Left lung (tissue), 10 donors: ENCODE results near the gene CYREN. TPM values are rescaled to one million over a fixed set of nuclear protein-coding genes. Genes with fewer than 3 reads are reported as not detected.

Experiments used
- ATAC-seq: fragments of 200-7000 bp; cut with Tn5 transposase; one replicate; pipeline ENCODE4 v1.9.1; 2020; ENCODE audit warnings: moderate library complexity
- DNase-seq, 4 donors: peaks; one replicate each; pipeline ENCODE4 v3.0.0-alpha.2; 2013 to 2020
- H3K27ac ChIP-seq, 2 donors: fragments of 200-600 bp; sonication (generic) in 1 of 2; one replicate each; pipeline versions ENCODE4 v1.5.0 to v1.8.0; 2020 to 2021
- H3K27me3 ChIP-seq, 2 donors: fragments of 200-600 bp; sonication (generic) in 1 of 2; one replicate each; pipeline versions ENCODE4 v1.5.0 to v1.8.0; 2020 to 2021
- H3K36me3 ChIP-seq, 2 donors: fragments of 200-600 bp; sonication (generic) in 1 of 2; one replicate each; pipeline versions ENCODE4 v1.5.0 to v1.8.0; 2020 to 2021
- H3K4me1 ChIP-seq, 2 donors: fragments of 200-600 bp; one replicate each; pipeline ENCODE4 v1.8.0; 2021
- H3K4me3 ChIP-seq, 2 donors: fragments of 200-600 bp; sonication (generic) in 1 of 2; one replicate each; pipeline versions ENCODE4 v1.5.0 to v1.8.0; 2020 to 2021; ENCODE audit warnings: mild to moderate bottlenecking in 1 of 2
- H3K9me3 ChIP-seq, 2 donors: fragments of 200-600 bp; sonication (generic) in 1 of 2; one replicate each; pipeline versions ENCODE4 v1.5.0 to v1.8.0; 2020 to 2021
- CTCF ChIP-seq, 2 donors: fragments of 200-600 bp; sonication (generic) in 1 of 2; IDR thresholded peaks; one replicate each; pipeline versions ENCODE4 v1.5.0 to v1.8.0; 2021; ENCODE audit warnings: antibody characterized with exemption in 2 of 2
- intact Hi-C, 2 donors: fragments of 100-400 bp; cut with DNase I; formaldehyde crosslinking; loops; one replicate each; pipeline versions ENCODE4 v1.11.2 to v1.14.2; 2022
- polyA plus RNA-seq, 6 donors: library from polyadenylated mRNA; unstranded; fragments of 120-200 nt; gene quantifications; one replicate each; pipeline ENCODE4 v1.2.1, GENCODE V29; 2013; ENCODE audit not compliant: insufficient read length in 6 of 6
- total RNA-seq, 2 donors: library from RNA; stranded (reverse); fragmentation: NEBNext Ultra II Directional; extraction: Animal tissue kit (Norgen Biotek cat#: 25700); gene quantifications; one replicate each; pipeline ENCODE4 v1.2.1, GENCODE V29; 2021
- donor health status: DM: no; HTN: yes; CAD: no.
- donor health status: DM: no; HTN: no; CAD: no.

Gene CYREN
- total and polyA plus RNA-seq, 8 donors: 32.1 to 52.6 (median 45.4) TPM

- Histone ChIP-seq H3K36me3 (peaks cover 0 to 14% of the 10 kb centered on the region in 2 donors), H3K4me3 (no peak overlapping the region), H3K27me3 (no peaks in the 10 kb centered on the region), H3K9me3 (peaks cover 0 to 15% of the 10 kb centered on the region in 2 donors), H3K4me1 (peaks cover 23 to 55% of the 10 kb centered on the region in 2 donors), H3K27ac (peak overlapping the region; percentile 69 to 87)
- TF ChIP-seq CTCF (IDR thresholded peaks at IDR 0.05): no peak
- DNase-seq (no peak), ATAC-seq (no peak)
- intact Hi-C loops: loop anchor here in 1 of 2 donors (10.0 kb wide), 1 partner anchor 165 kb away; no protein-coding TSS in a partner anchor
Measured at GRCh38 chr7:135159359-135160085, 11.0 kb downstream of the CYREN start.

- Histone ChIP-seq H3K27ac (peak overlapping the region; percentile 69 to 87), H3K36me3 (peaks cover 0 to 8% of the 10 kb centered on the region in 2 donors), H3K27me3 (no peaks in the 10 kb centered on the region), H3K4me3 (no peak overlapping the region), H3K9me3 (peaks cover 0 to 15% of the 10 kb centered on the region in 2 donors), H3K4me1 (peaks cover 23 to 48% of the 10 kb centered on the region in 2 donors)
- intact Hi-C loops: no loop called here
- no peak for TF ChIP-seq CTCF (IDR thresholded peaks at IDR 0.05)
- ATAC-seq: no peak
- DNase-seq: no peak
Measured at GRCh38 chr7:135158874-135159273, 11.6 kb downstream of the CYREN start.

GRCh38 chr7:135158141-135158655 lies 12.3 kb downstream of the CYREN start:
- peaks cover 0 to 1% of the 10 kb centered on the region in 2 donors for H3K36me3 ChIP-seq
- DNase-seq (no peak), ATAC-seq (no peak)
- H3K4me1 ChIP-seq: peaks cover 23 to 43% of the 10 kb centered on the region in 2 donors
- no peak for TF ChIP-seq CTCF (IDR thresholded peaks at IDR 0.05)
- no peaks in the 10 kb centered on the region for H3K27me3 ChIP-seq
- H3K27ac ChIP-seq: peak overlapping the region in 1 of 2 donors; percentile 87
- no peak overlapping the region for H3K4me3 ChIP-seq
- intact Hi-C loops: no loop called here
- H3K9me3 ChIP-seq: peaks cover 0 to 15% of the 10 kb centered on the region in 2 donors

GRCh38 chr7:135156290-135156689 lies 14.2 kb downstream of the CYREN start:
- no peak overlapping the region for H3K27ac ChIP-seq
- intact Hi-C loops: no loop called here
- H3K36me3 ChIP-seq: peaks cover 0 to 7% of the 10 kb centered on the region in 2 donors
- no peak for TF ChIP-seq CTCF (IDR thresholded peaks at IDR 0.05)
- H3K4me1 ChIP-seq: peaks cover 22 to 46% of the 10 kb centered on the region in 2 donors
- H3K4me3 ChIP-seq: no peak overlapping the region
- ATAC-seq (no peak), DNase-seq (no peak)
- H3K27me3 ChIP-seq: no peaks in the 10 kb centered on the region
- H3K9me3 ChIP-seq: peaks cover 0 to 15% of the 10 kb centered on the region in 2 donors

- H3K4me3 ChIP-seq: no peak overlapping the region
- intact Hi-C loops: no loop called here
- no peak for ATAC-seq
Measured at GRCh38 chr7:135154734-135155133, 15.8 kb downstream of the CYREN start.

More at GRCh38 chr7:135154734-135155133, 15.8 kb downstream of the CYREN start:
- H3K36me3 ChIP-seq: peaks cover 0 to 7% of the 10 kb centered on the region in 2 donors
- no peak for TF ChIP-seq CTCF (IDR thresholded peaks at IDR 0.05)
- H3K27ac ChIP-seq: no peak overlapping the region
- peaks cover 7 to 41% of the 10 kb centered on the region in 2 donors for H3K4me1 ChIP-seq
- no peak for DNase-seq
- H3K27me3 ChIP-seq: no peaks in the 10 kb centered on the region
- H3K9me3 ChIP-seq: peaks cover 0 to 15% of the 10 kb centered on the region in 2 donors
